Measurements from ENCODE around the gene C1QTNF12. TPM values are rescaled to one million over a fixed set of nuclear protein-coding genes. Genes with fewer than 3 reads are reported as not detected.

Gene C1QTNF12
- total RNA-seq, 4 donors from 2014 or later, result 0.79 to 3.0 (median 1.7) TPM; not detected in 1

- intact Hi-C loops (cut with DNase I), result loop anchor here (5.0 to 10.0 kb wide), 2 partner anchors 171 to 258 kb away; no protein-coding TSS in a partner anchor
- no peak for DNase-seq
- H3K4me1 ChIP-seq, result peaks cover 9 to 23% (median 11%) of the 10 kb centered on the region in 3 donors
- H3K4me3 ChIP-seq, result no peak overlapping the region
- peaks cover 3 to 52% (median 17%) of the 10 kb centered on the region in 3 donors for H3K36me3 ChIP-seq
- TF ChIP-seq POLR2A (IDR thresholded peaks at IDR 0.05), result no peak
- TF ChIP-seq, protein P1, sequence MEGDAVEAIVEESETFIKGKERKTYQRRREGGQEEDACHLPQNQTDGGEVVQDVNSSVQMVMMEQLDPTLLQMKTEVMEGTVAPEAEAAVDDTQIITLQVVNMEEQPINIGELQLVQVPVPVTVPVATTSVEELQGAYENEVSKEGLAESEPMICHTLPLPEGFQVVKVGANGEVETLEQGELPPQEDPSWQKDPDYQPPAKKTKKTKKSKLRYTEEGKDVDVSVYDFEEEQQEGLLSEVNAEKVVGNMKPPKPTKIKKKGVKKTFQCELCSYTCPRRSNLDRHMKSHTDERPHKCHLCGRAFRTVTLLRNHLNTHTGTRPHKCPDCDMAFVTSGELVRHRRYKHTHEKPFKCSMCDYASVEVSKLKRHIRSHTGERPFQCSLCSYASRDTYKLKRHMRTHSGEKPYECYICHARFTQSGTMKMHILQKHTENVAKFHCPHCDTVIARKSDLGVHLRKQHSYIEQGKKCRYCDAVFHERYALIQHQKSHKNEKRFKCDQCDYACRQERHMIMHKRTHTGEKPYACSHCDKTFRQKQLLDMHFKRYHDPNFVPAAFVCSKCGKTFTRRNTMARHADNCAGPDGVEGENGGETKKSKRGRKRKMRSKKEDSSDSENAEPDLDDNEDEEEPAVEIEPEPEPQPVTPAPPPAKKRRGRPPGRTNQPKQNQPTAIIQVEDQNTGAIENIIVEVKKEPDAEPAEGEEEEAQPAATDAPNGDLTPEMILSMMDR (IDR thresholded peaks at IDR 0.05), result no peak
- H3K27me3 ChIP-seq, result peaks cover 0 to 8% (median 0%) of the 10 kb centered on the region in 4 donors
- 93 to 95% methylated on average over 6 to 9 of the region's 18 CpGs for WGBS, 2 donors
- H3K9me3 ChIP-seq, result no peaks in the 10 kb centered on the region
- no peak overlapping the region for H3K27ac ChIP-seq
Observed at GRCh38 chr1:1292851-1293250, 46.3 kb upstream of the C1QTNF12 start.

DNA sequence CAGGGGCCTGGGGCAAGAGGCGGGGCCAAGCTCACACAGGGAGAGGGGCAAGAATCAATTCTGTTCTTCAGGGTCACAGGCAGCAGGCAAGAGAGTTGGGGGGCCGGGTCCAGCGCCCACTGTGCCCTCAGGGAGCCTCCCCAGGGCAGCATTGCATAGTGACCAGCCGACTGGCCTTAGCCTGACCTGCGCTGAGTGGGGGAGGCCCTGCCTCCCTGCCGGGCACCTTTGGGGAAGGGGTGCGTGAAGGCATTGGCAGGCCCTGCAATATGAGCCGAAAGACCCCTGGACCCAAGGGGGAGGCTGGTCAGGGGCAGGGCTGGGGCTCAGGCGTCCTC lies 45.9 kb upstream of the C1QTNF12 start:
- Histone ChIP-seq H3K4me3 (no peak overlapping the region), H3K4me1 (peaks cover 9 to 23% (median 11%) of the 10 kb centered on the region in 3 donors), H3K36me3 (peaks cover 3 to 48% (median 13%) of the 10 kb centered on the region in 3 donors), H3K27me3 (peaks cover 0 to 12% (median 0%) of the 10 kb centered on the region in 4 donors), H3K27ac (no peak overlapping the region), H3K9me3 (no peaks in the 10 kb centered on the region)
- no peak for DNase-seq
- 83 to 84% methylated on average over 5 to 7 of the region's 9 CpGs for WGBS, 2 donors
- TF ChIP-seq POLR2A (IDR thresholded peaks at IDR 0.05), result no peak
- TF ChIP-seq, protein P1 (IDR thresholded peaks at IDR 0.05), result no peak
- intact Hi-C loops (cut with DNase I), result loop anchor here (5.0 to 10.0 kb wide), 2 partner anchors 170 to 258 kb away; no protein-coding TSS in a partner anchor

GRCh38 chr1:1291548-1292441 lies 45.3 kb upstream of the C1QTNF12 start:
- H3K27ac ChIP-seq, result no peak overlapping the region

DNA sequence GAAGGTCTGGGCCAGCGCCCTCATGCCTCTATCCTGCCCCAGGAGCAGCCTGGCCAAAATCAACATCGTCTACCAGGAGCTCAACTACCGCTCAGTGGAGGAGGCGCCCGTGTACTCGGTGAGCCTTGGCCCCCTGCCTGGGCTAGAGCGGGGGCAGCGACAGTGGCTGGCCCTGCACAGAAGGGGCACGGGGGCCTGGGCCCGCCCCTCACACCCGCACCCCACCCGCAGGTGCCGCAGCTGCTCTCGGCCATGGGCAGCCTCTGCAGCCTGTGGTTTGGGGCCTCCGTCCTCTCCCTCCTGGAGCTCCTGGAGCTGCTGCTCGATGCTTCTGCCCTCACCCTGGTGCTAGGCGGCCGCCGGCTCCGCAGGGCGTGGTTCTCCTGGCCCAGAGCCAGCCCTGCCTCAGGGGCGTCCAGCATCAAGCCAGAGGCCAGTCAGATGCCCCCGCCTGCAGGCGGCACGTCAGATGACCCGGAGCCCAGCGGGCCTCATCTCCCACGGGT lies 44.6 kb upstream of the C1QTNF12 start:
- WGBS, 2 donors, result no CpG with 5 or more reads among the region's 28 CpGs

More at GRCh38 chr1:1291548-1292441, 45.3 kb upstream of the C1QTNF12 start:
- no peaks in the 10 kb centered on the region for H3K9me3 ChIP-seq
- no peak for DNase-seq
- intact Hi-C loops (cut with DNase I), result loop anchor here (5.0 to 10.0 kb wide), 2 partner anchors 169 to 257 kb away; no protein-coding TSS in a partner anchor
- peaks cover 3 to 45% (median 13%) of the 10 kb centered on the region in 3 donors for H3K36me3 ChIP-seq
- TF ChIP-seq POLR2A (IDR thresholded peaks at IDR 0.05), result no peak
- TF ChIP-seq, protein P1 (IDR thresholded peaks at IDR 0.05), result peak; percentile 60 to 90 (median 84)
- no peak overlapping the region for H3K4me3 ChIP-seq
- 26% methylated on average over 13 of the region's 45 CpGs; no CpG with 5 or more reads in 1 of the 2 donors for WGBS, 2 donors
- peaks cover 9 to 23% (median 11%) of the 10 kb centered on the region in 3 donors for H3K4me1 ChIP-seq
- H3K27me3 ChIP-seq, result peaks cover 0 to 18% (median 0%) of the 10 kb centered on the region in 4 donors

More for the DNA sequence above, 44.6 kb upstream of the C1QTNF12 start:
- no peaks in the 10 kb centered on the region for H3K9me3 ChIP-seq
- no peak for DNase-seq
- peaks cover 9 to 23% (median 11%) of the 10 kb centered on the region in 3 donors for H3K4me1 ChIP-seq
- no peak overlapping the region for H3K27ac ChIP-seq
- H3K4me3 ChIP-seq, result no peak overlapping the region
- TF ChIP-seq POLR2A (IDR thresholded peaks at IDR 0.05), result no peak
- TF ChIP-seq, protein P1 (IDR thresholded peaks at IDR 0.05), result no peak
- H3K27me3 ChIP-seq, result peaks cover 0 to 25% (median 0%) of the 10 kb centered on the region in 4 donors
- intact Hi-C loops (cut with DNase I), result loop anchor here (5.0 to 10.0 kb wide), 2 partner anchors 169 to 256 kb away; no protein-coding TSS in a partner anchor
- H3K36me3 ChIP-seq, result peaks cover 1 to 38% (median 9%) of the 10 kb centered on the region in 3 donors

Data from esophagus squamous epithelium (tissue), 5 donors.